Stimulated activated CD4-positive, alpha-beta T cell treated with anti-CD3 and anti-CD28 coated beads, Interleukin-2, amount 100 ng/mL, for 48 hours (primary cell): Measurements from ENCODE around the gene S100A4.
"Not testable (repeated sequence)": the region's sequence is repeated elsewhere in the genome, so short reads cannot be mapped to it uniquely, and the experiment has no call there.

Experiments
- DNase-seq, 2 donors: peaks; one replicate each; pipeline ENCODE4 v3.0.0-alpha.2; 2020

S100A4 gene

DNA sequence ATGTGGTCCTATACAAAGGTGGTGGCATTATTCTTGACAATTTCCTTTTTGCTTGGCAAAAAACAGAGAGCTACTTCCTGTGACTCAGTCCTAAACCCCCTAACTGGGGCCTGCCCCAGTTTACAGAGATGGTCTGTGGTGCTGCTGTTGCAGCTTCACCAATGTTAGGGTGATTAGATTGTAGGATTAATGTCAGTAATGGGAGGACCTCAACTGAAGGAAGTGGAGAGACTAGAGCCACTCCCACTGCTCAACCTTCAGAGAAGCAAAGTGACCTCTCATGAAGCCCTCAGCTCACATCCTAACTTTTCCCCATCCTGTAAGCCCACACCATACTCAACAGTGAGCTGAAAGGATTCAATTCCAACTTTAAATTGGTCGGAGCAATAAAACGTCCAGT is 13.4 kb downstream of the S100A4 start:
- DNase-seq, result no peak

DNA sequence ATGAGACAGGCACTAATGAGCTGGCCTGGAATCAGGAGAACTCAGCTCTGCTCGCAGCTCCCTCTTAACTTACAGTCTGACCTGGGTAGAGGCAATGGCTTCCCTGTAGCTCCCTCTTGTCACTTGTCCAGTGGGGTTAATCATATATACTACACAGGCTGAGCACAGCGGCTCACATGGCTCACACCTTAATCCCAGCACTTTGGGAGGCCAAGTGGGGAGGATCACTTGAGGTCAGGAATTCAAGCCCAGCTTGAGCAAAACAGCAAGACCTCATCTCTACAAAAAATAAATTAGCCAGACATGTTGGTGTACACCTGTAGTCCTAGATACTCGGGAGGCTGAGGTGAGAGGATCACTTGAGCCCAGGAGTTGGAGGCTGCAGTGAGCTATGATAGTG is 14.0 kb downstream of the S100A4 start:
- no peak for DNase-seq

DNA sequence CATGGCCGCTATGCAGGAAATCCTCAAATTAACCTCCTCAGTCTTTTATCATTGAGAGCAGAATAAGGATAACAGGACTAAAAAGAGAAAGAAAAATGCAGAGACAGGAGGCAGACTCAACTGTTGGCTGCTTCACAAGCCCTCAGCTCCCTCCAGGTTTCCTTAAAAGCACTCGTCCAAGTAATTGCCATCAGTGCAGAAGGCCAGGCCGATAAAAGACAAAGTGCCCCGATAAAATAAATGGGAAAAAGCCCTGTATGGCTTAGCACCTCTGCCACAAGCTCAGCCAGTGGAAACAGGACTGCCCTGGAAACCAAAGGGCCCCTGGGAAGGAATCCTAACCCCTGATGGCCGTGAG is 17.9 kb downstream of the S100A4 start:
- DNase-seq, result no peak

DNA sequence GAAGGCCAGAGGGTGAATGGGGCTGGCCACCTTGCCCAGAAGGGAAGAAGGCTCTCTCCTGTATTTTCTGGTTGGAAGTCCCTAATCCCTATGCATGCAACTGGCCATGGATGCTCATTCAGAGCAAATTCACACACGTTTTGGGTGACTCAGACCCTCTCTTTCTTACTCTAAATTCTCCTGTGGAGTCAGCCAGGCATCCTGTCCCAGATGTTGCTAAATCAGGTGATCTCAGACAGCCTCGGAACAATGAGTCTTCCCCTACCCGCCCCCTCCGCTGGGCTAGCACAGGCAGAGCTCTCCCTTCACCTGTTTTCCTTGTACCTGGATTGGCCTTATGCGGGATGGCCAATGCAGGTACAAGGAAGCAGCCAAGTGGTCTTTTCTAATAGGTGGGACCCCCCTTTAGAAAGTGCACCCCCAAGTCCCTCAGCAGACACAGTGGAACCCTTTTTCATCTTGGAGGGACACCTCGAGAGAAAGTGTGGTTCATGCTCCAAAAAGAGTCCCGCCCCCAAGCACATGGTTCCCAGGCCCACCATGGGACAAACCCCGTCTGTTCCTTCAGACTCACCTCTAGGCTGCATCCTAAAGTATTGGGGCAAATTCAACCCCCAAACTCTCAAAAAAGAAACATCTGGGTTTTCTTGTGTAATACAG is 18.5 kb downstream of the S100A4 start:
- no peak for DNase-seq

DNA sequence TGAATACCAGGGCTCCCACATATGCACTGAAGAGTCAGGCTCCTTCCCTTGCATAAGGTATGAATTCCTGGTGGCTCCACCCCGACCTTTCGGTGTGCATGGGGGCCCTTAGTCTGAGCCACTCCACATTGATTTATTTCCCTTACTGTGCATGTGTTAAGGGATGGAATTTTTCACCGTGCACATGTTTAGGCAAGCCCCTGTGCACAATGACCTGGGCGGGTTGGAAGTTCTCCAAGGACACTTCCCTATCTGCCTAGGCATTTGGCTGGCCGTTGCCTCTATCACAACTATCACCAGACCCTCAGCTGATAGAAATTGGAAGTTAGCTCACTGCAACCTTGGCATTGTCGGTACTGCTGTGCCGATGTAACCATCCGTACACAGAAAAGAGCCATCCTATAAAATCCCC is 19.5 kb downstream of the S100A4 start:
- DNase-seq, result no peak

DNA sequence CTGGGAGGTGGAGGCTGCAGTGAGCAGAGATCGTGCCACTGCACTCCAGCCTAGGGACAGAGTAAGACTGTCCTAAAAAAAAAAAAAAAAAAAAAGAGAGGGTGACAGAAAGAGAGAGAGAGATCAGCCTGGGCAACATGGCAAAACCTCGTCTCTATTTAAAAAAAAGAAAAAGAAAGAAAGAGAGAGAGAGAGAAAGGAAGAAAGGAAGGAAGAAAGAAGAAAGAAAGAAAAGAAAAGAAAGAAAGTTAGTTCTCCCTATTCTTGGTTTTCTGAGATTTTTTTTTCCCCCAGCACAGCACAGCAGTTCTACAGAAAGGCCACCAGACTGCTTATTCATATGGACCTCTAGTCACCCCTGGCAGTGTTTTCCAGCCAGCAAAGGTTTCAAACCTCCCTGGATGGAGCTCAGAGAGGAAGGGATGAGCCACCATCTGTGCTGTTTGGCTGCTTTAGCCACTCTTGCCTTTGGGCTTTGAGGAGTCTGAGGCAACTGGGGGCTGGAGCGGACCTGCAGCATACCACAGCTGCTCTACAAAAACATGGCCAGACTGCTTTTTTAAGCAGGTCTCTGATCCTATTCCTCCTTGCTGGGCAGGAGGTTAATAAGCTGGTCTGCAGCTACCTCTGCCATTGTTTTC is 20.4 kb downstream of the S100A4 start:
- DNase-seq, result no peak

DNA sequence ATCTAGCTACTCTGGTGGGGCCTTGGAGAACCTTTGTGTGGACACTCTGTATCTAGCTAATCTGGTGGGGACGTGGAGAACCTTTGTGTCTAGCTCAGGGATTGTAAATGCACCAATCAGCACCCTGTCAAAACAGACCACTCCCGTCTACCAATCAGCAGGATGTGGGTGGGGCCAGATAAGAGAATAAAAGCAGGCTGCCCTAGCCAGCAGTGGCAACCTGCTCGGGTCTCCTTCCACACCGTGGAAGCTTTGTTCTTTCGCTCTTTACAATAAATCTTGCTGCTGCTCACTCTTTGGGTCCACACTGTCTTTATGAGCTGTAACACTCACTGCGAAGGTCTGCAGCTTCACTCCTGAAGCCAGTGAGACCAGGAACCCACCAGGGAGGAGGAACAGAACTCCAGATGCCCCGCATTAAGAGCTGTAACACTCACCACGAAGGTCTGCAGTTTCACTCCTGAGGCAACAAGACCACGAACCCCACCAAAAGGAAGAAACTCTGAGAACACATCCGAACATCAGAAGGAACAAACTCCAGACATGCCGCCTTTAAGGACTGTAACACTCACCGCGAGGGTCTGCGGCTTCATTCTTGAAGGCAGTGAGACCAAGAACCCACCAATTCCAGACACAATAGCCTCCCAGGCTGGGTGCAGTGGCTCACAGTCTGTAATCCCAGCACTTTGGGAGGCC is 23.1 kb downstream of the S100A4 start:
- DNase-seq, result not testable (repeated sequence)

DNA sequence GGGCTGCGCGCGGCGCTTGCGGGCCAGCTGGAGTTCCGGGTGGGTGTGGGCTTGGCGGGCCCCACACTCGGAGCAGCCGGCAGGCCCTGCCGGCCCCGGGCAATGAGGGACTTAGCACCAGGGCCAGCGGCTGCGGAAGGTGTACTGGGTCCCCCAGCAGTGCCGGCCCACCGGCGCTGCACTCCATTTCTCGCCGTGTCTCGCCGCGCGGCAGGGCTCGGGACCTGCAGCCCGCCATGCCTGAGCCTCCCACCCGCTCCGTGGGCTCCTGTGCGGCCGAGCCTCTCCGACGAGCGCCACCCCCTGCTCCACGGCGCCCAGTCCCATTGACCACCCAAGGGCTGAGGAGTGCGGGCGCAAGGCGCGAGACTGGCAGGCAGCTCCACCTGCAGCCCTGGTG is 23.8 kb downstream of the S100A4 start:
- DNase-seq, result not testable (repeated sequence)

DNA sequence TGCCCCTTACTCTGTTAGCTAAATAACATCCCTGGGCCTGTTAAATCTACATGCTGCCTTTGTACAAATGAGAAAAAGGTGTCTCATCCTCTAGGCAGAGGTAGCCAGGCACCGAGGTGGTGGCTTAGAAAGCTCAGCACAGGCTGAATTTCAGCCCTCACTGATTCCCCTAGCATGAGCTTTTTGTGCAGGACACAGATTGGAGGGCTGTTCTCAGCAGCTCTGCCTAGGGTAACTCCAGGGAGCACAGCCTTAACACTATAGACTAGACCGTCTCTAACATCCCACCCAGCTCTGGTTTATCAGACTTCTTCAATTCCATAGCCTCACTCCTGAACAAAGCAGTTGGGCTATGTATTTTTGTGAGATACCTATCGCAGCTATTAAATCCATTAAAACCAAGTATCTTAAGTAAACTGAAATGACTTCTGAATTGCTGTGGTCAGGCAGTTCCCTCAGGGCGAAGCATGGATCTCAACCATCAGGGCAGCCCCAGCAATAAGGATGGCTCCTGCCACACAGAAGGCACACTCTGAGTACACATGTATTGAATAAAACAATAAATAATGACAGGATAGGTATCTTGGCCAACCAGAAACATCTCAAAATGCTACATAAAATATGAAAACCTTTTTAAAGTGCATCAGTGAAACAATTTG is 24.7 kb downstream of the S100A4 start:
- no peak for DNase-seq

DNA sequence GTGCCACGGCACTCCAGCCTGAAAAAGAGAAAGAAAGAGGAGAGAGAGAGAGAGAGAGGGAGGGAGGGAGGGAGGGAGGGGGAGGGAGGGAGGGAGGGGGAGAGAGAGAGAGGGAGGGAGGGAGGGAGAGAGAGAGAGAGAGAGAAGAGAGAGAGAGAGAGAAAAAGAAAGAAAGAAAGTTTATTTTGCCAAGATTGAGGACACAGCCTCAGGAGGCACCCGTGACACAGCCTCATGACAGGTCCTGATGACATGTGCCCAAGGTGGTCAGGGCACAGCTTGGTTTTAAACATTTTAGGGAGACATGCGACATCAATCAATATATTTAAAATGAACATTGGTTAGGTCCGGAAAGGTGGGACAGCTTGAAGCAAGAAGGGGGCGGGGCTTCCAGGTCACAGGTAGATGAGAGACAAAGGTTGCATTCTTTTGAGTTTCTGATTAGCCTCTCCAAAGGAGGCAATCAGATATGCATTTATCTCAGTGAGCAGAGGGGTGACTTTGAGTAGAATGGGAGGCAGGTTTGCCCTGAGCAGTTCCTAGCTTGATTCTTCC is 25.4 kb downstream of the S100A4 start:
- DNase-seq, result not testable (repeated sequence)

DNA sequence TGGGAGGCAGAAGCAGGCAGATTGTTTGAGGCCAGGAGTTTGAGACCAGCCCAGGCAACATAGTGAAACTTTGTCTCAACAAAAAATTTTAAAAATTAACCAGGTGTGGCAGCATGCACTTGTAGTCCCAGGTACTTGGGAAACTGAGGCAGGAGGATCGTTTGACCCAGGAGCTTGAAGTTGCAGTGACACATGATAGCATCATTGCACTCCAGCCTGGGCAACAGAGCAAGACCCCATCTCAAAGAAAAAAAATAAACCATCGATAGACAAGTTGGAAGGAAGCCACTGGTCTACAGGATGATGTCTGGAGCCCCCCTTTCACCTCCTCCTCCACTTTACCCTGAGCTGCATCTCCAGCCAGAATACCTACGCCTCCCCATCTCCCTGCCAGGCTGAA is 26.4 kb downstream of the S100A4 start:
- DNase-seq, result no peak

DNA sequence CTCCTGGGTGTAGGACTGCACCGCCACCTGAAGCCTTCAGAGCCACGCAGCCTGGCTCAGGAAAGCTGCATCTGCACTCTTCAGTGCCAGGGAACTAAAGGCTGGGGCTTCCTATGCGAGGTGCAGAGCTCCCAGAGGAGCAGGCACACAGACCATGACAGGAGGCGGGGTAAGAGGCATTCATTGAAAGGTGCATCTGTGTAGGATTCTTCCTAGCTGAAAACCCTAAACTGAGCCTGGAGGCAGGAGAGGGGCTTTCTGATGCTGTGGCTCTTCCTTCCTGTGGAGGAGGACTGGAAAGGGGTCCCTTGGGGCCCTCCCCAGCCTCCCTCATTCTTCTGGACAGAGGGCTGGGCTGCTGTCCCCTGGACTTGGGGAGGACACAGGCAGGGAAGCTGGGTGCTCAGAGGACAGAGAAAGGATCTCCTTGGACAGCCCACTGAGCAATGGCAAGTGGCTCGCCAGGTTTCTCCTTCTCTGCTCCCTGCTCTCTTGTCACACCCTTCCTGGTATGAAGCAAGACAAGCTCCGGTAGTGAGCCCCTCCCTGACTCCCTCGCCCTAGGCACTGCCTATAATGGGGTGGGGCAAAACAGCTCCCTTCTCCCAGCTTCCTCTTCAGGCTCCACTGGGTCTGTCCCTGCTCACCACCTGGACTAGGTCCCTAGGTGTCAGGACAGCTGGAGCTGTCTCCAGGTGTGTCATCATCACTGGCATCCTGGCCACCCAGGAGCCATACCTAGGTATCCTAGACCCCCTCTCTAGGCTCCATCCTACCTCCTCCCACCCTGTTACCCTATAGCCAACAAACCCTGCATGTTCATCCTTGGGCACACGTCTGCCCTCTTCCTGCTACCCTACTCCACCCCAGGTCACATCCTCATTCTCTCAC is 29.9 kb downstream of the S100A4 start:
- DNase-seq, result no peak

DNA sequence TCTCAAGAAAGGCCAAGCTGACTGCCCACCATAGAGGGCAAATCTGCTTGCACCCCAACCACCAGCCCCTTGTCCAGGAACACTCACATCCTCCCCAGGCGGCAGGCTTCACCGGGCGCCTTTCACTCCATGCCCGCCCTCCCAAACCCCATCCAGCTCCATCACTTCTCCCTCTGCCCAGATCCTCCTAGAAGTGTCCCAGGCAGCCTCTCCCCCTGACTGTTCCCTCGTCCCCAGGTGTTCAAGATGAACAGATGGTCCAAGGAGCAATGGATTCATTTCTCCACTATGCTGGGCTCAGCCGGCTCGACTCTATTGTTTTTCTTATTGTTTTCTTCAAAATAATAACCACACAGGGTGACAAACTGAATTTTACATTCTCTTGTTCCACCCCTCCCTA is 31.9 kb downstream of the S100A4 start:
- no peak for DNase-seq

DNA sequence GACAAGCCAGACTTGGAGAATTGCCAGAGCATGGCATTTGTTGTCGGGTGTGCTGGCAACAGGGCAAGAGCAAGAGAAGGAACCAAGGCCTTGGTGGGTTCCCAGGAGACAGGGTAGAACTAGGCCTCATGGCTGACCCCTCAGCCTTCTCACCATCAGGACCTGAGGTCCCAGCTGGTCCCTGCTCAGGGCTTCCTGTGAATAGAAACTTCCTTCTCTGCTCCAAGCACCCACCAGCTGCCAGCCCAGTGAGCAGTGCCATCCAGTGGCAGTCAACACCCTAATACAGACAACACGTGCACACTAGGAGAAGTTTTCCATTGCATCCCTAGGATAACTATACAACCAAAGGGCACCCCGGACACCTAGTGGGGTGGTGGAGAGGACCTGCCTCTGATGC is 32.6 kb downstream of the S100A4 start:
- no peak for DNase-seq

DNA sequence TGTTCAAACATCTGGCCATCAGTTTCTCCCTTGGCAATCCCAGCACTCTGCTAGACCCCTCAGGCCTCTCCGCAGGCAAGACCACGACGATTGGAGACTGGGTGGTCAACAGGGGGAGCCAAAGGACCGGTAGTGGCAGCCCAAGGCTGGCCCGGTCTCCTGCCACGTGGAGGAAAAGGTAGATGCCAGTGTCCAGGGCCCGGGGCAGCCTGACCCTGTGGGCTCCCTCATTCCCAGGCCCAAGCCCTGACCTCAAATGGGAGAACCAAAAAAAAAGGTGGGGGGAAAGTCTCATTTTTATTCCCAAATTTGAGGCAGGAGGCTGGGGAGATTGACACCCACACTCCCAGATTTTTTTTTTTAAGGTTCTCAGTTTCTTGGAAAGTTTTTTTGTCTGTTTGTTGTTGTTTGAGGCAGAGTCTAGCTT is 34.6 kb downstream of the S100A4 start:
- DNase-seq, result peak; percentile 83

DNA sequence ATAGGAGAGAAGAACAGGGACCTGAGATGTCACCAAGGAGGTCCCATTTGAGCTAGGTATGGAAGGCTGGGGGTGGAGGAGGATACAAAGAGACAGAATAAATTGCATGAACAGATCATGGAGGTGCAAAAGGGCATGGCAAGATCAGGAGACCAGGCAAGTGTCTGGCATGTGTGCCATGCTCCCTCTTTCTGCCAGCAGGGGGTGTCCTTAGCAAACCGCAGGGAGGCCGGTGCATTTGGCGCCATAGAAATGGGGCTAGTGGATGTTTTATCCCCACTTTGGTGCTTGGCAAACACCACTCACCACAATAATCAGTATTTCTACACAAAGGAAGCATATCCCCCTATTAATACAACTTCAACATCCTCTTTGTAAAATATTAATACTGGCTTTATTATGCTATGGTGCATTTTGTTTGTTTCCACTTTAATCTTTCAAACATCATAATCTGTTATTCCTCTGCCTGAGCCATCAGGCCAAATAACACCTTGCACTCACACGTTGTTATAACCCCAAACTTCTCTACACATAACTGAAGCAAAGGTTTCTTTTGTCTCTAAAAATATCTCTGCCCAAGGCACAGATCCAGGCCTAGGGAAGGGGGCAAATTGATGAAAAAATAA is 35.8 kb downstream of the S100A4 start:
- peak; percentile 71 to 72 for DNase-seq

DNA sequence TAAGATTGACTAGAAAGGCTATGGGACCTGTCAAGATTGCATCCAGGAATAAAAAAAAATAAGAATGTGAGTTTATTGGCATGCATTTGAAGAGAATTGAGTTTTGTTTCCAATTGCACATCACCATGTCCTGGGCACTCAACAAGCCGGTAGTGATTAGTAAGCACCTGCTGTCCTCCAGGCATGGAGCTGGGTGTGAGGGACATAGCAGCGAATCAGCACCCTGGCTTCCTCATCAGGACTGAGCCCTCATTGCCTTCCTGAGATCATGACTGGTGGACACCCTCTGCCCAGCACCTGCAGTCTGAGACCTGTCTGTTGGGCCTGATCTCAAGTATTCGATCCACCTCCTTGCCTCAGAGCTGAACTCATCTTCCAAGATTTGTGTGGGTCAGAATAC is 36.6 kb downstream of the S100A4 start:
- DNase-seq, result no peak

DNA sequence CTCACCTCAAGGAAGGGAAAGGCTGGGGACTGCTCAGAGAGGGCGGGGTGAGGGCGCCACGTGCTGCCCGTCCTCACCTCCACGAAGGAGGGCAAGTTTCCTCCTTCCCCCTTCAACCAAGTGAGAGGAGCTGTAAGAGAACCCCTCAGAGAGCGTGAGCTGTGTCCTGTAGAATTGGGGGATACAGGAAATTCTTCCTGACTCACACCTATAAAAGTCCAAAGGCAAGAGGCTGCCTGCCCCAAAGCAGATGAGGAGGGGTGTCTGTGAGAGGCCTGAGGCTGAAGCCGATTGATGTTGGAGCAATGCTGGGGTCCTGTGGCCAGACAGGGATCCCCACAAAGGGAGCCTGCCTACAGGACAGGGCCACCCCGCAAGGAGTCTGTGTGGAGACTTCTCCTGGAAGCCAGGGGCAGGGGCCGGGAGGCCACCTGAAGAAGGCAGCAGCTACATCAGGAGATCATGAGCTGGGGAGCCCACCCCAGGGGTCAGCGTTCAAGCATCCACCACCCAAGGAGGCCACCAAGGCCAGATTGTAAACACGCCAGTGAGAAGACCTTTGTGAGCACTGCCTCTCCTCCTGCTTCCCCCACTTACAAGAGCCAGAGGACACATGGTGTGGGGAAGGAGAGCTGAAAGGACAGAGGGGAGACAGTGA is 37.6 kb downstream of the S100A4 start:
- no peak for DNase-seq

DNA sequence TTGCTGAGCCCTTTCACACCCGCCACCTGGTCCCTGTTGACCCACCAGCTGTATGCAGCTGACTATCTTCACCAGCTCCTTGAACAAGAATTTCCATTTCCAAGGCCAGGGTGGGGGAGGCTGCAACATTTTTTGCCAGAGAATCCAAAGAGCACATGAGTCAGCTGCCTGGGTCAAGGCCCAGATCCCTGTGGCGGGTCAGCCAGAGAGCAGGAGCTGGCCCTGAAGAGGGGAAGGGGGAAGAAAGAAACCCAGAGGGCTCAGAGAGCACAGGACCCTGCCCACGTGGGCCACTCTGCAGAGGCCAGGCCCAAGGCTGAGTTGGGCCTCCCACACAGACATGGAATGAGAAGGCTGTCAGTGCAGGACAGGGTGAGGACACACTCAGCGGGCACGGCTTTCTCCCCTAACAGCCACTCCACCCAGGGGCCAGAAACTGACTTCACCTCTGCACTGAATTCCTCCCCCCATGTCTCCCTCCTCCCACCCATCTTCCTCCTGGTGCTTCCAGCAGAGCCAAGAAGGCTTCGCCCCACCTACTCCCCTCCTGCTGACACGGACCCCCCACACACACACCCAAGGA is 38.7 kb downstream of the S100A4 start:
- no peak for DNase-seq

DNA sequence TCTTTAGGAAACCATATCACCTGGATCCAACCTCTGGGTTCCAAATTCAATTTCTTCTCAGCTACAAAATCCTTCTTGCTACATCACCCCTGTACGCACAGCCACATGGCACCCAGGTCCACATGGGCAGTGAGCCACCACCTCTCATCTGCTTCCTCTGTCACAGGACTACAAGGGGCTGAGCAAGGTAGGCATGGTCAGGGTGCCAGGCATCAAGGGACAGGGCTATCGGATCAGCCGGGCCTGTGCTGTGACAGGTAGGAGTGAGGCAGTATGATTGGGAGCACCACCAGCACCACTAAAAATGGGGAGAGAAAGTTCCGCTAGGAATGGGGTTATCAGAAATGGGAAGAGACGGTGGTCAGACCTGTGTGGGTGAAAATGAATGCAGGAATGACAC is 39.2 kb downstream of the S100A4 start:
- no peak for DNase-seq

DNA sequence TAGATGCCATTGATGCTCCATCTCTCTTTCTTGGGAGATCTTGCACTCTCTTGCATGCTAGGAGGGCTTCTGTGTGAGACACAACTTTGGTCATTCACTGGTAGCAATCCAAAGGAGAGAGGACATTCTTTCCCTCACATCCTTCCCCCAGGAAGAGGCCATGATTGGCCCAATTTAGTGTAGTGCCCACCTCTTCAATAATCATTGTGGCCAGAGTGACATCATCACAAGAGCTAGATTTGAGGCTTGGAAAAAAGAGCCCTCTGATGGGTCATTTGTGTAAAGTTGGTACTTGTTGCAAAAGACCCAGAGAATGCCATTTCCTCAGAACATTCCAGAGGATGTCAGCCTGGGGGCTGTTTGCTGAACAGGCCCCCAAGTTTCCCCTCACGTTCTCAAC is 40.0 kb downstream of the S100A4 start:
- DNase-seq, result no peak
